H1 (cell line): ENCODE data around the gene IL4. TPM values are rescaled to one million over a fixed set of nuclear protein-coding genes. Genes with fewer than 3 reads are reported as not detected.

ENCODE experiments used
- CTCF ChIA-PET: fragments of 300-600 bp; sonication (Branson Sonifier 250); formaldehyde crosslinking; loops from one replicate; lab custom pipeline; 2021; ENCODE audit not compliant: partially characterized antibody; lab: Charles Lee
- POLR2A ChIA-PET: fragments of 300-600 bp; sonication (Branson Sonifier 250); formaldehyde crosslinking; loops from one replicate; lab custom pipeline; 2021; ENCODE audit warnings: inconsistent platforms; ENCODE audit not compliant: partially characterized antibody; lab: Charles Lee
- DNase-seq, 2 experiments: peaks; one replicate each; pipeline versions ENCODE4 v3.0.0 to v3.0.0-alpha.2; 2010 to 2022; ENCODE audit warnings: low spot score in 2 of 2, low read depth in 1 of 2, mixed read lengths in 1 of 2
- FAIRE-seq: peaks from 2 replicates; lab custom pipeline; 2011; peaks lifted over from hg19 to GRCh38; lab: Jason Lieb, UNC
- H2AFZ ChIP-seq: 2 replicates; pipeline ENCODE4 v1.8.1; 2012; ENCODE audit warnings: low read length, inconsistent platforms
- H2AK5ac ChIP-seq: 2 replicates; pipeline ENCODE4 v1.6.1; 2013; ENCODE audit warnings: low read depth, low read length
- H2BK120ac ChIP-seq: replicated peaks from 2 replicates; pipeline ENCODE3; 2013; ENCODE audit warnings: low read depth, low read length, inconsistent platforms
- H2BK12ac ChIP-seq: 2 replicates; pipeline ENCODE4 v1.6.1; 2013; ENCODE audit warnings: low read depth, low read length
- H2BK15ac ChIP-seq: 2 replicates; pipeline ENCODE4 v1.6.1; 2013; ENCODE audit warnings: low read length
- H2BK20ac ChIP-seq: 2 replicates; pipeline ENCODE4 v1.6.1; 2013; ENCODE audit warnings: low read length
- H2BK5ac ChIP-seq: 2 replicates; pipeline ENCODE4 v1.6.1; 2013; ENCODE audit warnings: low read depth, low read length
- H3K14ac ChIP-seq: 2 replicates; pipeline ENCODE4 v1.6.1; 2013; ENCODE audit warnings: inconsistent platforms; ENCODE audit not compliant: insufficient read length
- H3K18ac ChIP-seq: 2 replicates; pipeline ENCODE4 v1.6.1; 2013; ENCODE audit warnings: low read length; ENCODE audit errors: extremely low read depth
- H3K23ac ChIP-seq: 2 replicates; pipeline ENCODE4 v1.6.1; 2013; ENCODE audit warnings: inconsistent platforms; ENCODE audit not compliant: insufficient read length
- H3K23me2 ChIP-seq: 2 replicates; pipeline ENCODE4 v1.6.1; 2013; ENCODE audit warnings: low read depth, low read length
- H3K27ac ChIP-seq: 2 replicates; pipeline ENCODE4 v1.6.1; 2011; ENCODE audit warnings: low read depth, low read length, inconsistent platforms
- H3K27me3 ChIP-seq, 4 experiments: replicated peaks in 1 of 4; 1 replicate in 1 of 4; 2 replicates in 3 of 4; pipeline versions ENCODE4 v1.6.1 to v1.8.1; 2011 to 2013; ENCODE audit warnings: low read length in 3 of 4, mild to moderate bottlenecking in 3 of 4, inconsistent platforms in 2 of 4, mixed read lengths in 2 of 4, moderate library complexity in 1 of 4; ENCODE audit not compliant: control insufficient read depth in 3 of 4, insufficient read depth in 3 of 4; ENCODE audit errors: extremely low read depth in 1 of 4
- H3K36me3 ChIP-seq, 4 experiments: 2 replicates each; pipeline versions ENCODE4 v1.6.1 to v1.8.1; 2011 to 2013; ENCODE audit warnings: mild to moderate bottlenecking in 4 of 4, low read length in 3 of 4, moderate library complexity in 2 of 4, control low read depth in 1 of 4, inconsistent platforms in 1 of 4; ENCODE audit not compliant: insufficient read depth in 4 of 4, control insufficient read depth in 2 of 4
- H3K4ac ChIP-seq: replicated peaks from 2 replicates; pipeline ENCODE3; 2013; ENCODE audit warnings: low read length, low read depth, mixed read lengths, inconsistent platforms; ENCODE audit not compliant: insufficient read length
- H3K4me1 ChIP-seq, 4 experiments: replicated peaks in 1 of 4; 1 replicate in 1 of 4; 2 replicates in 3 of 4; pipeline versions ENCODE4 v1.6.1 to v1.8.1; 2011 to 2013; ENCODE audit warnings: low read length in 3 of 4, inconsistent platforms in 2 of 4, mixed read lengths in 1 of 4; ENCODE audit not compliant: insufficient read depth in 4 of 4, control insufficient read depth in 3 of 4
- H3K4me2 ChIP-seq, 2 experiments: 2 replicates each; pipeline versions ENCODE4 v1.6.1 to v1.8.1; 2011 to 2013; ENCODE audit warnings: low read depth in 2 of 2, low read length in 2 of 2, control low read depth in 1 of 2, inconsistent platforms in 1 of 2, mild to moderate bottlenecking in 1 of 2; ENCODE audit not compliant: insufficient read depth in 1 of 2
- H3K4me3 ChIP-seq, 4 experiments: fragments of 200-600, 300-600 bp in 1 of 4; sonication (generic), shearing (Covaris generic), sonication (Bioruptor Twin) in 1 of 4; 2 replicates each; pipeline versions ENCODE4 v1.5.1 to v1.8.1; 2011 to 2016; ENCODE audit warnings: low read length in 4 of 4, low read depth in 3 of 4, control low read depth in 2 of 4, inconsistent platforms in 2 of 4, mild to moderate bottlenecking in 2 of 4, mixed read lengths in 1 of 4, moderate library complexity in 1 of 4; ENCODE audit not compliant: insufficient read depth in 2 of 4; ENCODE audit errors: extremely low read depth in 1 of 4
- H3K56ac ChIP-seq: replicated peaks from 2 replicates; pipeline ENCODE3; 2013; ENCODE audit warnings: low read depth, mild to moderate bottlenecking, mixed read lengths, low read length, inconsistent platforms; ENCODE audit not compliant: insufficient read length
- H3K79me1 ChIP-seq: 2 replicates; pipeline ENCODE4 v1.6.1; 2013; ENCODE audit warnings: low read depth, low read length, control low read depth
- H3K79me2 ChIP-seq, 2 experiments: 2 replicates each; pipeline versions ENCODE4 v1.6.1 to v1.8.1; 2012 to 2013; ENCODE audit warnings: low read length in 2 of 2, mild to moderate bottlenecking in 2 of 2, inconsistent platforms in 1 of 2; ENCODE audit not compliant: insufficient read depth in 2 of 2, control insufficient read depth in 1 of 2
- H3K9ac ChIP-seq, 4 experiments: replicated peaks in 1 of 4; 1 replicate in 1 of 4; 2 replicates in 3 of 4; pipeline versions ENCODE4 v1.6.1 to v1.8.1; 2011 to 2013; ENCODE audit warnings: low read depth in 3 of 4, low read length in 3 of 4, control low read depth in 2 of 4, mild to moderate bottlenecking in 2 of 4, moderate library complexity in 2 of 4, inconsistent platforms in 1 of 4; ENCODE audit errors: extremely low read depth in 1 of 4
- H3K9me3 ChIP-seq, 2 experiments: 2 replicates each; pipeline versions ENCODE4 v1.6.1 to v1.8.1; 2012 to 2013; ENCODE audit warnings: mild to moderate bottlenecking in 2 of 2, moderate library complexity in 2 of 2, control low read depth in 1 of 2, inconsistent platforms in 1 of 2, low read depth in 1 of 2, low read length in 1 of 2, mixed read lengths in 1 of 2; ENCODE audit not compliant: insufficient read depth in 2 of 2
- H4K20me1 ChIP-seq, 2 experiments: replicated peaks in 1 of 2; 2 replicates each; pipeline versions ENCODE3 to v1.8.1; 2011 to 2013; ENCODE audit warnings: inconsistent platforms in 2 of 2, low read length in 2 of 2, mild to moderate bottlenecking in 1 of 2; ENCODE audit not compliant: insufficient read depth in 2 of 2, control insufficient read depth in 1 of 2
- H4K5ac ChIP-seq: 2 replicates; pipeline ENCODE4 v1.6.1; 2013; ENCODE audit warnings: low read length, low read depth, mixed read lengths, inconsistent platforms; ENCODE audit not compliant: insufficient read length
- H4K8ac ChIP-seq: 2 replicates; pipeline ENCODE4 v1.8.0; 2013; ENCODE audit warnings: mild to moderate bottlenecking, moderate library complexity, low read length, inconsistent platforms; ENCODE audit not compliant: insufficient read depth; ENCODE audit errors: extremely low read depth
- H4K91ac ChIP-seq: replicated peaks from 2 replicates; pipeline ENCODE3; 2013; ENCODE audit warnings: low read length, mixed read lengths, inconsistent platforms; ENCODE audit not compliant: insufficient read length
- BRCA1 ChIP-seq: IDR thresholded peaks from 2 replicates; pipeline ENCODE4 v1.6.1; 2012; ENCODE audit warnings: low read depth, low read length, improper control_type of control experiment
- CHD1 ChIP-seq: IDR thresholded peaks from 2 replicates; pipeline ENCODE4 v1.6.1; 2012; ENCODE audit warnings: low read depth, low read length, improper control_type of control experiment
- CTBP2 ChIP-seq: IDR thresholded peaks from 2 replicates; pipeline ENCODE4 v1.7.0; 2011; ENCODE audit warnings: borderline replicate concordance, mild to moderate bottlenecking, moderate library complexity, mixed read lengths, low read length; ENCODE audit not compliant: insufficient read depth, insufficient read length
- MAX ChIP-seq: IDR thresholded peaks from 2 replicates; pipeline ENCODE4 v1.6.1; 2012; ENCODE audit warnings: inconsistent platforms
- POLR2AphosphoS5 ChIP-seq: IDR thresholded peaks from 2 replicates; pipeline ENCODE4 v1.6.1; 2011; ENCODE audit warnings: low read depth, low read length
- POU5F1 ChIP-seq: IDR thresholded peaks from 2 replicates; pipeline ENCODE4 v1.6.1; 2011; ENCODE audit warnings: low read depth, mild to moderate bottlenecking, low read length, moderate library complexity
- SUZ12 ChIP-seq: fragments of 200-600 bp; sonication (generic); IDR thresholded peaks from 2 replicates; pipeline ENCODE4 v1.6.1; 2012; ENCODE audit warnings: mild to moderate bottlenecking, inconsistent platforms, low read length, moderate library complexity, mixed read lengths
- WGBS, 2 experiments: shearing (Covaris generic) in 1 of 2; methylation state at CpG; one replicate each; pipeline versions ENCODE4 v1.1.6 to v1.1.7; 2013 to 2015; ENCODE audit warnings: low lambda C conversion rate in 2 of 2, mixed read lengths in 2 of 2, inconsistent platforms in 1 of 2, low coverage in 1 of 2, missing lambda C conversion rate in 1 of 2; ENCODE audit not compliant: insufficient replicate concordance in 2 of 2, insufficient coverage in 1 of 2, insufficient read length in 1 of 2; ENCODE audit errors: extremely low coverage in 1 of 2, missing lambda C conversion rate in 1 of 2; 5-methylcytosine and 5-hydroxymethylcytosine counted together
- polyA plus RNA-seq, 7 experiments: library from polyadenylated mRNA; depleted of rRNA in 3 of 7; stranded (reverse) in 5 of 7; unstranded in 2 of 7; fragments of >200 nt in 5 of 7; fragments of 200-250 nt in 2 of 7; gene quantifications; 1 replicate in 5 of 7; 2 replicates in 1 of 7; 4 replicates in 1 of 7; pipeline versions ENCODE4 v1.2.1 to v1.2.3, GENCODE V29; 2011 to 2013; ENCODE audit warnings: missing spikeins in 2 of 7, mixed read lengths in 2 of 7
- total RNA-seq: library from RNA; stranded (reverse); fragmentation: NEBNext Ultra II Directional; extraction: Animal tissue kit (Norgen Biotek cat#: 25700); gene quantifications from 2 replicates; pipeline ENCODE4 v1.2.1, GENCODE V29; 2021

Gene IL4
- total and polyA plus RNA-seq, 2 of the 8 experiments (the other 6 are each of a cell fraction or from before 2014, with no cell fraction given) = not detected

- DNase-seq (no peak), FAIRE-seq (no peak)
- Histone ChIP-seq H2BK20ac (no peak overlapping the region), H3K4me1 (no peaks in the 10 kb centered on the region), H3K14ac (no peak overlapping the region), H3K27ac (no peak overlapping the region), H3K9me3 (0 out of 4 replicates have a peak, but pooled peaks cover 0 to 3% of the 10 kb centered on the region in 2 experiments), H3K56ac (no peak overlapping the region), H3K4me2 (no peak overlapping the region), H3K79me1 (no peaks in the 10 kb centered on the region), H3K79me2 (no peaks in the 10 kb centered on the region), H3K23ac (no peak overlapping the region), H3K4me3 (no peak overlapping the region), H2BK15ac (no peak overlapping the region), H2BK12ac (no peak overlapping the region), H3K36me3 (no peaks in the 10 kb centered on the region), H4K91ac (no peak overlapping the region), H4K8ac (no peak overlapping the region), H3K9ac (no peak overlapping the region), H3K4ac (no peak overlapping the region), H4K5ac (no peak overlapping the region), H2BK120ac (no peak overlapping the region), H2BK5ac (no peak overlapping the region), H4K20me1 (no peaks in the 10 kb centered on the region), H3K27me3 (no peaks in the 10 kb centered on the region), H3K18ac (no peak overlapping the region), H2AFZ (no peak overlapping the region), H3K23me2 (no peaks in the 10 kb centered on the region; the same call in 1 of the 2 replicates), H2AK5ac (no peak overlapping the region)
- ChIA-PET CTCF (no interaction called here), POLR2A (interaction anchor here (1.4 kb wide), 1 partner anchor 17 kb away, joined by 5 read pairs; no protein-coding TSS in a partner anchor)
- WGBS, 2 experiments = 93% methylated on average over 1 of the region's 1 CpG; no CpG with 5 or more reads in 1 of the 2 experiments
- TF ChIP-seq POU5F1 (no peak), POLR2AphosphoS5 (no peak), CTBP2 (no peak), MAX (no peak), BRCA1 (no peak), SUZ12 (no peak), CHD1 (no peak)
These were observed 301 bp upstream of the IL4 start for GRCh38 chr5:132673488-132673887.
